GM21447 (cell line): Measurements from ENCODE around the gene TIGD1.
A peak's percentile ranks its signal among the peaks of the same experiment; 100 is the strongest.

Experiments
- ATAC-seq: cut with Tn5 transposase; IDR thresholded peaks from one replicate; pipeline ENCODE4 v1.9.1; 2021; ENCODE audit not compliant: unreplicated experiment

Gene TIGD1

GRCh38 chr2:232550354-232551249 is at the start of gene TIGD1, which contains the start of gene EIF4E2:
Gene TIGD1, minus strand, starts transcription at chr2:232550557. Its CDS starts 675 bp downstream, at chr2:232549882.
Gene EIF4E2, plus strand, starts transcription at chr2:232550689. Its CDS starts 36 bp downstream, at chr2:232550725.
- peak; percentile 92 for ATAC-seq

GRCh38 chr2:232598293-232598692 is 47.9 kb upstream of the TIGD1 start:
- ATAC-seq = no peak

GRCh38 chr2:232597362-232598079 is 47.2 kb upstream of the TIGD1 start:
- ATAC-seq = no peak

GRCh38 chr2:232593982-232594381 is 43.6 kb upstream of the TIGD1 start:
- ATAC-seq = no peak

GRCh38 chr2:232592772-232593395 is 42.5 kb upstream of the TIGD1 start:
- ATAC-seq = no peak

- ATAC-seq = no peak
Measured at GRCh38 chr2:232588680-232589585, 38.6 kb upstream of the TIGD1 start.

GRCh38 chr2:232588031-232588430 is 37.7 kb upstream of the TIGD1 start:
- no peak for ATAC-seq

GRCh38 chr2:232587512-232587911 is 37.2 kb upstream of the TIGD1 start:
- ATAC-seq = no peak

- ATAC-seq = no peak
Measured at GRCh38 chr2:232586943-232587505, 36.7 kb upstream of the TIGD1 start.

- ATAC-seq = no peak
Measured at GRCh38 chr2:232584238-232584637, 33.9 kb upstream of the TIGD1 start.

- no peak for ATAC-seq
Measured at GRCh38 chr2:232581725-232582124, 31.4 kb upstream of the TIGD1 start.

- ATAC-seq = no peak
Measured at GRCh38 chr2:232580648-232580981, 30.3 kb upstream of the TIGD1 start.

- ATAC-seq = no peak
Measured at GRCh38 chr2:232578626-232579025, 28.3 kb upstream of the TIGD1 start.

- ATAC-seq = no peak
Measured at GRCh38 chr2:232577841-232578240, 27.5 kb upstream of the TIGD1 start.

- no peak for ATAC-seq
Measured at GRCh38 chr2:232576995-232577394, 26.6 kb upstream of the TIGD1 start.

- ATAC-seq = no peak
Measured at GRCh38 chr2:232575404-232575746, 25.0 kb upstream of the TIGD1 start.

GRCh38 chr2:232574674-232575403 is 24.5 kb upstream of the TIGD1 start:
- ATAC-seq = no peak

GRCh38 chr2:232573771-232574435 is 23.5 kb upstream of the TIGD1 start:
- no peak for ATAC-seq

GRCh38 chr2:232573042-232573441 is 22.7 kb upstream of the TIGD1 start:
- ATAC-seq = no peak
